ENCODE results near the gene NOA1.
"Not testable (repeated sequence)": the region's sequence is repeated elsewhere in the genome, so short reads cannot be mapped to it uniquely, and the experiment has no call there.

NOA1 gene

DNA sequence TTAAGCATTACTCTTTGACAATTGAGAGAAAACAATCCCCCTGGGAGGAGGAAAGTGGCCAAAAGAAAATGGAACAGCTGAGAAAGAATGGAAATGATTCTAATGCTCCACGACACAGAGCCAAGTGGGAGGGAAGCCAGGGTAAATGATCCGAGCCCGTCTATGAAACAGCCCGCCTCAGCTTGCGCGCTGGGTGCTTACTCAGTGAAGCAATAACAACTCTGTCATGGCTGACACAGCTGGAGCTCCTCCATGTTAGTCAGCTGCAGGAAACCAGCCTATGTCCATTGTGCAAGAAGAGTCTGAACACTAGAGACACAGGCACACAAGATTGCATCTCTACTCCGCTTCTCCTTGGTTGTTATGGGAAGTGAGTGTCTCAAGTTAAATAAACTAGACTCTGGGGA lies 19.3 kb downstream of the NOA1 start:
- peak; percentile 85 for DNase-seq (ENCODE audit: low read depth)

DNA sequence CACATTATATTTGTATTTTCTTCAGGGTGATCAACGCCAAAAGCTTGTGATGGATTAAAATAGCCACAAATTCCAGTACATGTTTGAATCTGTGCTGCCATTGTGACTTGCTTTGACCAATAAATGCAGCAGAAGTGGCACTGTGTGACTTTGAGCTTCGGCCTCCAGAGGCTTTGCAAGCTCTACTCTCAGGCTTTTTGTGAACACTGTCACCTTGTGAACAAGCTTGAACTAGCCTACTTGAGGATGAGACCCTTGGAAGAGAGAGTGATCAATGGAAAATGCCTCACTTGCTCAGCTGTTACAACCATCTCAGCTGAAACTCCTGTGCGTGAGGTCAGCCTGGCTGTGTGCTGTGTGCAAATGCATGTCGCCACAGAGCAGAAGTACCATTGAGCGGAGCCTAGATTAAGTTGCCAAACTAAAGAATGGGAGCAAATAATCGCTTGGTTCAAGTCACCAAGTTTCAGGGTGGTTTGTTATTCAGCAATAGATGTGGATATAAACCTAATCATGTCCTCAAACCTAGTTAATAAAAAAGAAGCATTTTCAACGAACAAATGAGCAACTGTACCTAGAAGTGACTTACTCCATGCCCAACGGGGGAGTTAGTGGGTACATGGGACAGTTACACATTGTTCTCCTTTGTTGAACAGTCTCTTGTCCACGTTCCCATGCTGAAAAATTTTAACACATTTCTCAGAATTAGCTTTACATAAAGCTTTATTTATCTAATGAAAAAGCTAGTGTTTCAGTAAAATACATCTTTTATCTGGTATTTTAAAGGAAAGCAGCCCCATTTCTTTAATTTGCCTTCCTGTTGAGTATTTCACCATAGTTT lies 23.5 kb downstream of the NOA1 start:
- no peak for DNase-seq (ENCODE audit: low read depth)

DNA sequence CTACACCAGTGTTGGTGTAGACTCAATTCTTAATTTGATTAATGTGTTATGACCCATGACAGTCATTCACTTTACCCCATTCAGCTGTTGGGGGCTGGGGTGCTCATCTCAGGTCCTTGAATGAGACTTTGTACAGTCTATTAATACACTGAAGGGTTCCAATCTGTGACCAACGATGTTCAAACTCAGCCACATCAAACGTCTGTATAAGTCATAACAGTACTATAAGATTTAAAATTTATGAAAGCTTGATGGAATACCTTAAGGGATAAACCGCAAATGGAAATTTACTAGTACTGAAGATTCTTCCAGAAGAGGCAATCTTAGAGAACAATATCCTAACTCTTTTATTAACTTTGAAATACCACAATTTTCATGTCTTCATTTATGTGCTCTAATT lies 36.0 kb downstream of the NOA1 start:
- no peak for DNase-seq (ENCODE audit: low read depth)

DNA sequence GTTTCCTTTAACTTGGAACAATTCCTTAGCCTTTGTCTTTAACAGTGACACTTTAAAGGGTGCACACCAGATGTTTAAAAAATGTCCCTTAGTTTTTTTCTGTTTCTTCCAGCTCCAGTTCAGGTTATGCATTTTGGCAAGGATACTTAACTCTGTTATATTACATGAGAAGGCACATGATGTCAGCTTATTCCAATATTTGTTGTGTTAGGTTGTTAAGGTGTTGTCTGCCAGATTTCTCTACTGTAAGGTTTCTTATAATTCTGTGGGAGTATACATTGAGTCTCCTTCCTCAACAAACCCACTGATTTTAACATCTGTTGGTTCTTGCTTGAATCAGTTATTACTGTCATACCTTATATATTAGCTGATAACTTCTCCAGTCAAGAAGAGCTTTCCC lies 36.4 kb downstream of the NOA1 start:
- DNase-seq (ENCODE audit: low read depth) = no peak

DNA sequence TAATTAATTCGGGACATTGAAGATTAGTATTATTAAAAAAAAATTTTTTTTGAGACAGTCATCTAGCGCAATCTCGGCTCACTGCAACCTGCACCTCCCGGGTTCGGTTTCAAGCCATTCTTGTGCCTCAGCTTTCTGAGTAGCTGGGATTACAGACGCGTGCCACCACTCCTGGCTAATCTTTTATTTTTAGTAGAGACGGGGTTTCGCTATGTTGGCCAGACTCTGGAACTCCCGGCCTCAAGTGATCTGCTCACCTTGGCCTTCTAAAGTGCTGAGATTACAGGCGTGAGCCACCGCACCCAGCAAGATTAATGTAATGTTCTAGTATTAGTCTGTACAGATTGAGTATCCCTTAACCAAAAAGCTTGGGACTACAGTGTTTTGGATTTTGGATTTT lies 37.0 kb downstream of the NOA1 start:
- no peak for DNase-seq (ENCODE audit: low read depth)

DNA sequence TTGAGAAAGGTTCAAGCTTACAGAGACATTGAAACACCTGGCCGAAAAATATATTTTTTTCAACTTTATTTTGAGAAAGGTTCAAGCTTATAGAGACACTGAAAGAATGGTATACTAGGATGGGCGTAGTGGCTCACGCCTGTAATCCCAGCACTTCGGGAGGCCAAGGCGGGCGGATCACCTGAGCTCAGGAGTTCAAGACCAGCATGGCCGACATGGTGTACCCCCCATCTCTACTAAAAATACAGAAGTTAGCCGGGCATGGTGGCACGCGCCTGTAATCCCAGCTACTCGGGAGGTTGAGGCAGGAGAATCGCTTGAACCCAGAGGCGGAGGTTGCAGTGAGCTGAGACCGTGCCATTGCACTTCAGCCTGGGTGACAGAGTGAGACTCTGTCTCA lies 37.6 kb downstream of the NOA1 start:
- DNase-seq (ENCODE audit: low read depth) = not testable (repeated sequence)

DNA sequence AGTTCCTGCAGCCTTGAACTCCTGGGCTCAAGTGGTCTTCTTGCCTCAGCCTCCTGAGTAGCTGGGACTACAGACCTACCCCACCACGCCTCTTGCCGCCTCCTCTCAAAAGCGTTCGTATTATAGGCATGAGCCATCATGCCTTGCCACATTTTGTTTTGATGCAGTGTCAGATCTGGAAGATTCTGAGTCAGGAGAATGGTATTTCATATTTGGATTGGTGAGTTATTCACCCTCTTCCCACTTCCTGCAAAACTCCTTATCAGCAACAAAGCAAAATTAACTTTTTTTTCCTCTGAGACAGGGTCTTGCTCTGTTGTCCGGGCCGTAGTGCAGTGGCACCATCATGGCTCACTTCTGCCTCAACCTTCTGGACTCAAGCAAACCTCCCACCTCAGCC lies 40.1 kb downstream of the NOA1 start:
- DNase-seq (ENCODE audit: low read depth) = peak; percentile 94

DNA sequence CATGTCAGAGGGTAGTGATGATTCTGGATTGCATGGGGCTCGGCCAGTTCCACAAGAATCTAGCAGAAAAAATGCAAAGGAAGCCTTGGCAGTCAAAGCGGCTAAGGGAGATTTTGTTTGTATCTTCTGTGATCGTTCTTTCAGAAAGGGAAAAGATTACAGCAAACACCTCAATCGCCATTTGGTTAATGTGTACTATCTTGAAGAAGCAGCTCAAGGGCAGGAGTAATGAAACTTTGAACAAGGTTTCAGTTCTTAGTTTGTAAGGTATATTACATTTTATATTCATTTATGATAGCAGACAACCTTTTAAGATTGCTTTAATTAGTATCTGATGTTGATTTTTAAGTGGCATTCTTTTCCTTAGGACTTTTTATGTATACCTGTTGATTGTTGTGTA lies 45.5 kb downstream of the NOA1 start:
- no peak for DNase-seq (ENCODE audit: low read depth)

DNA sequence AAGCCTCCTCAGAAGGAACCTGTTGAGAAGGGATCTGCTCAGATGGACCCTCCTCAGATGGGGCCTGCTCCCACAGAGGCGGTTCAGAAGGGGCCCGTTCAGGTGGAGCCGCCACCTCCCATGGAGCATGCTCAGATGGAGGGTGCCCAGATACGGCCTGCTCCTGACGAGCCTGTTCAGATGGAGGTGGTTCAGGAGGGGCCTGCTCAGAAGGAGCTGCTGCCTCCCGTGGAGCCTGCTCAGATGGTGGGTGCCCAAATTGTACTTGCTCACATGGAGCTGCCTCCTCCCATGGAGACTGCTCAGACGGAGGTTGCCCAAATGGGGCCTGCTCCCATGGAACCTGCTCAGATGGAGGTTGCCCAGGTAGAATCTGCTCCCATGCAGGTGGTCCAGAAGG lies 46.8 kb downstream of the NOA1 start:
- no peak for DNase-seq (ENCODE audit: low read depth)

DNA sequence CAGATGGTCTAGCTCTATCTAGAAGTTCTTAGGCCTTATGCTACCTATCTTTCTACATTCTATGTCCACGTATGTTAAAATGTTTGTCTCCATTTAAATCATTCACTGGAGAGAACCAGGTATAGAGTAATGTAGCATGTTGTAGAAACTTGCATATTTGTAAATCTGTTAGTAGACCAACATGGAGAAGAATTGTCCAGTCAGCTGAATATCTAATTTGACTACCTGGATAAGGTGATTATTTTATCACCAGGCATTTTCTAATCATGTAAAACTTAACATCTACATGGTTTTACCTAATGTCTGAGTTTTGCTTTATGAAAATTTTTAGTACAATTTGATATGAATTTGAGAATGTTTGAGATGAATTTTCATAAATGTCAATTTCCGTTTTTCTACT lies 50.2 kb downstream of the NOA1 start:
- no peak for DNase-seq (ENCODE audit: low read depth)

DNA sequence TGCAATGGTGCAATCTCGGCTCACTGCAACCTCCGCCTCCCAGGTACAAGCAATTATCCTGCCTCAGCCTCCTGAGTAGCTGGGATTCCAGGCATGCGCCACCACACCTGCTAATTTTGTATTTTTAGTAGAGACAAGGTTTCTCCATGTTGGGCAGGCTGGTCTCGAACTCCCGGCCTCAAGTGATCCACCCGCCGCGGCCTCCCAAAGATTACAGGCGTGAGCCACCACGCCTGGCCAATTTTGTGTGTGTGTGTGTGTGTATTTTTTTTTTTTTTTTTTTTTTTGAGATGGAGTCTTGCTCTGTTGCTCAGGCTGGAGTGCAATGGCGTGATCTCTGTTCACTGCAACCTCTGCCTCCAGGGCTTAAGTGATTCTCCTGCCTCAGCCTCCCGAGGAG lies 62.4 kb downstream of the NOA1 start:
- DNase-seq (ENCODE audit: low read depth) = not testable (repeated sequence)

DNA sequence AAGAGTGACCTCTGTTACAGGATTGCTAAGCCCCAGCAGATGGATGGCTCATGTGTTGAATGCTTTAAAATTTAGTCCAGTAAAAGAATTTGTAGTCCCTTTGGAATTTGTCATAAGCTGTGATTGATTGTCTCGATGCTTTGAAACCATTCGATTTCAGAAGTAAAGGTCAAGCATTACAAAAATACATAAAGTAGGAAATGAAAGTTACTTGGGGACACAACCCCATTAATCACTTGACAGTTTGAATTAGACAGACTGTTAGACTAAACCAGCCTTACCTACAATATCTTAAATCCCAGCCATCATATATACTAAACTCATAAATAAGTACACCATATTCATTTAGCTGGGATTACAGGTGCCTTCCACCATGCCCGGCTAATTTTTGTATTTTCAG lies 63.1 kb downstream of the NOA1 start:
- DNase-seq (ENCODE audit: low read depth) = no peak

Measured in HS-5 (cell line).